Nephron progenitor cell (in vitro differentiated cells): ENCODE data around the gene PTPN22.

Source experiments
- DNase-seq: peaks from one replicate; pipeline ENCODE4 v3.0.0; 2021
- H3K27ac Mint-ChIP-seq: 2 replicates; pipeline ENCODE4 v1.8.0; 2021; ENCODE audit warnings: mild to moderate bottlenecking, moderate library complexity, mixed read lengths
- H3K27me3 Mint-ChIP-seq: 2 replicates; pipeline ENCODE4 v1.8.0; 2021; ENCODE audit warnings: mild to moderate bottlenecking, low read depth, mixed read lengths; ENCODE audit not compliant: poor library complexity
- H3K36me3 Mint-ChIP-seq: 2 replicates; pipeline ENCODE4 v1.8.0; 2021; ENCODE audit warnings: low read depth, mixed read lengths
- H3K4me1 Mint-ChIP-seq: 2 replicates; pipeline ENCODE4 v1.8.0; 2021; ENCODE audit warnings: mixed read lengths
- H3K4me3 Mint-ChIP-seq: 2 replicates; pipeline ENCODE4 v1.8.0; 2021; ENCODE audit warnings: mild to moderate bottlenecking, moderate library complexity, mixed read lengths
- H3K9me3 Mint-ChIP-seq: 2 replicates; pipeline ENCODE4 v1.8.0; 2021; ENCODE audit warnings: mild to moderate bottlenecking, moderate library complexity, mixed read lengths
- CTCF ChIP-seq: fragments of 200-600 bp; sonication (generic); IDR thresholded peaks from 2 replicates; pipeline ENCODE4 v1.5.0; 2021; ENCODE audit warnings: antibody characterized with exemption

PTPN22 gene

DNA sequence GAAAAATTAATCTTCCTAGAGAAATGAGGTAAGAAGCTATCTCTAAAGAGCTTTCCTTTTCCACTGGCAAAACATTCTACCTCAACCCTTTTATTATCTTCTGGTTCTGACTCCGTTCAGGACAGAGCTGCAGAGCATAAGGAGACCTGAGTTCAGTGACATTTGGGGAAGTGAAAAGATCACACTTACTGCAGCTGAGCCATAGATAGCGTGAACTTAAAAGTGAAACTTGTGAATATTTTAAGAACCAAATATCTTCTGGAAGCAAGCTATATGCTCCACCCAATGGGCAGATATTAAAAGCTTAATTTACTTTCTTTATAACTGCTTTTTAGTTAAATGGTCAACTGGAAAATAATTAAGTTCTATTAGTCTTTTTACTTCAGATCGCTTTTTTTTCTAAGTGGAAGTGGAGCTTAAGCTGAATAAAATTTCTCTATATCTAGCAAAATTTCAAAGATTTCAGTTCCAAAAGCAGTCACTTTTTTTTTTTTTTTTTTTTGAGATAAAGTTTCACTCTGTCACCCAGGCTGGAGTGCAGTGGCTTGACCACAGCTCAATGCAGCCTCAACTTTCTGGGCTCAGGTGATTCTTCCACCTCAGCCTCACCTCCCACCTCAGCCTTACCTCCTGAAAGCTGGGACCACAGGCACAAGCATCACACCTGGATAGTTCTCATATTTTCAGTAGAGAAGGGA, 11.9 kb downstream of the PTPN22 start:
- no peaks in the 10 kb centered on the region for H3K4me1 Mint-ChIP-seq
- H3K27me3 Mint-ChIP-seq: peaks cover 8% of the 10 kb centered on the region
- no peaks in the 10 kb centered on the region for H3K36me3 Mint-ChIP-seq
- H3K4me3 Mint-ChIP-seq: no peak overlapping the region
- H3K9me3 Mint-ChIP-seq: no peaks in the 10 kb centered on the region
- H3K27ac Mint-ChIP-seq: no peak overlapping the region
- TF ChIP-seq CTCF: no peak
- no peak for DNase-seq

DNA sequence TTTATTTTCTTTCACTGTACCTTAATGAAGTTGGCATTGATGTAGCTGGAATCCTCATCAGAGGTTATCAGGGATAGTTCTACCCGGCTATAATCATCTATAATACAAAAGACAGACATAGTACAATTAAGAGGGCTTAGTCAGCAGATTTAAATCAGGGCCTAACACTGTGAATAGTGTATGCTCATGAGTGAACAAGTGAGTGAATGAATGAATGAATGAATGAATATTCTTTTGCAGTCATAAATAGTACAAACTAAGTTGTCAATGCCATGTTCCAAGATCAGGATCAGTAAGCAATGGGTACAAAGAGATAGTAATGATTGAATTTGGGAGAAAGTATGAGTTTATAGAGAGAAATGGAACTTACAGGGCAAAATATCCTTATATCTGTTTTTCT, 12.5 kb downstream of the PTPN22 start:
- Mint-ChIP-seq H3K27me3 (peaks cover 5% of the 10 kb centered on the region), H3K27ac (no peak overlapping the region), H3K36me3 (no peaks in the 10 kb centered on the region), H3K4me1 (no peaks in the 10 kb centered on the region), H3K4me3 (no peak overlapping the region), H3K9me3 (no peaks in the 10 kb centered on the region)
- no peak for DNase-seq
- TF ChIP-seq CTCF: no peak

- H3K4me1 Mint-ChIP-seq: no peaks in the 10 kb centered on the region
- DNase-seq: no peak
- H3K27ac Mint-ChIP-seq: no peak overlapping the region
- peaks cover 3% of the 10 kb centered on the region for H3K27me3 Mint-ChIP-seq
- H3K9me3 Mint-ChIP-seq: no peaks in the 10 kb centered on the region
- no peak overlapping the region for H3K4me3 Mint-ChIP-seq
- TF ChIP-seq CTCF: no peak
- H3K36me3 Mint-ChIP-seq: no peaks in the 10 kb centered on the region
Observed at GRCh38 chr1:113858418-113858817, 13.1 kb downstream of the PTPN22 start.

DNA sequence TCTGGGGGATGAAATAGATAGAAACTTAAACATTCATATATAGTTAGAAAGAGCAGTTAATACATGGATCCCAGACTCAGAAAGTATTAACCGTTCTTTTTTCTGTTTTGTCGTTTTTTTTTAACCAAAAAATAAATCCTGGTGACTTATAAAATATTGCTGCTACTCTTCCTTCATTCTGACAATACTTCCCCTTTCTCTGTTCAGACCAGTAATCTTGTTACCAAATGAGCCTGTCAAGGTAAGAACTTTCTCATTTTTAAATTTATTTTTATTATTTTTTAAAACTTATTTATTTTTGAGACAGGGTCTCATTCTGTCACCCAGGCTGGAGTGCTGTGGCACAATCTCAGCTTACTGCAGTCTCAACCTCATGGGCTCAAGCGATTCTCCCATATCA, 13.7 kb downstream of the PTPN22 start:
- no peak for DNase-seq
- no peak for TF ChIP-seq CTCF
- no peaks in the 10 kb centered on the region for H3K9me3 Mint-ChIP-seq
- H3K4me3 Mint-ChIP-seq: no peak overlapping the region
- H3K27me3 Mint-ChIP-seq: peaks cover 3% of the 10 kb centered on the region
- H3K27ac Mint-ChIP-seq: no peak overlapping the region
- no peaks in the 10 kb centered on the region for H3K4me1 Mint-ChIP-seq
- H3K36me3 Mint-ChIP-seq: no peaks in the 10 kb centered on the region

DNA sequence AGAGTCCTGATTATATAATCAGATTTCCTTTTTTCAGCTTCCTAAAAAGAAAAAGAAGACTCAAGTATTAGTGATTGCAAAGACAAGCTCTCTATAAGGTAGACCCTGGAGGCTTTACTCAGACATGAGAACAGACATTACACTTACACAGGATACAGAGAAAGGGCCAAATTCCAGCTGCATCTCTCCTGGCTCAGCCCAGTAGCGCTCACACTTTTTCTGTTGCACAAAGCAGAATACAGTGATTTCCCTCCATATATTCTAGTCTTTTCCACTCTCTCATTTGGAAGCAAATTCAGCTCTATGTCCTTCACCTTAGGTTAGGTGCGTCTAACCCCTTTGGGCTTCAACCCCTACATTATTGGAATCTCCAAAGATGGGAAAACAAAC, 15.1 kb downstream of the PTPN22 start:
- Mint-ChIP-seq H3K36me3 (no peaks in the 10 kb centered on the region), H3K9me3 (no peaks in the 10 kb centered on the region), H3K27ac (no peak overlapping the region), H3K27me3 (peaks cover 5% of the 10 kb centered on the region), H3K4me1 (no peaks in the 10 kb centered on the region), H3K4me3 (no peak overlapping the region)
- DNase-seq: no peak
- no peak for TF ChIP-seq CTCF
